Esophagus (tissue), 2 donors: Measurements from ENCODE around the gene GRK5. TPM values are rescaled to one million over a fixed set of nuclear protein-coding genes. Genes with fewer than 3 reads are reported as not detected.

Experiments
- H3K27ac ChIP-seq, 2 donors: one replicate each; pipeline ENCODE4 v1.5.1; 2013; ENCODE audit warnings: low read depth in 2 of 2, mild to moderate bottlenecking in 2 of 2, inconsistent platforms in 1 of 2, low read length in 1 of 2, moderate library complexity in 1 of 2
- H3K27me3 ChIP-seq, 2 donors: one replicate each; pipeline ENCODE4 v1.6.1; 2013; ENCODE audit warnings: low read length in 2 of 2, control low read depth in 1 of 2, mild to moderate bottlenecking in 1 of 2; ENCODE audit not compliant: insufficient read depth in 2 of 2, control insufficient read depth in 1 of 2
- H3K36me3 ChIP-seq, 2 donors: one replicate each; pipeline ENCODE4 v1.6.1; 2013; ENCODE audit warnings: low read length in 1 of 2; ENCODE audit not compliant: control insufficient read depth in 2 of 2, insufficient read depth in 2 of 2
- H3K4me1 ChIP-seq, 2 donors: one replicate each; pipeline ENCODE4 v1.6.1; 2013; ENCODE audit warnings: low read length in 1 of 2; ENCODE audit not compliant: control insufficient read depth in 2 of 2, insufficient read depth in 2 of 2
- H3K4me3 ChIP-seq, 2 donors: one replicate each; pipeline ENCODE4 v1.5.1; 2013; ENCODE audit warnings: low read length in 2 of 2, mild to moderate bottlenecking in 2 of 2, low read depth in 1 of 2, moderate library complexity in 1 of 2
- H3K9me3 ChIP-seq, 2 donors: one replicate each; pipeline ENCODE4 v1.6.1; 2013; ENCODE audit warnings: mild to moderate bottlenecking in 2 of 2, low read depth in 1 of 2, low read length in 1 of 2, moderate library complexity in 1 of 2; ENCODE audit not compliant: control insufficient read depth in 2 of 2, insufficient read depth in 1 of 2
- WGBS, 2 donors: extraction: QIAGEN DNeasy Blood & Tissue Kit; methylation state at CpG; one replicate each; pipeline ENCODE4 v1.1.7; 2013; 5-methylcytosine and 5-hydroxymethylcytosine counted together
- polyA plus RNA-seq, 2 donors: library from polyadenylated mRNA; stranded (reverse); fragments of 200-250 nt; gene quantifications; one replicate each; pipeline ENCODE4 v1.2.3, GENCODE V29; 2013
- donor health status: healthy with polysubstance abuse.
- donor health status: Bipolar disorder and iron deficiency.

Gene GRK5
- polyA plus RNA-seq, 2 donors, result 3.1 to 5.2 TPM

DNA sequence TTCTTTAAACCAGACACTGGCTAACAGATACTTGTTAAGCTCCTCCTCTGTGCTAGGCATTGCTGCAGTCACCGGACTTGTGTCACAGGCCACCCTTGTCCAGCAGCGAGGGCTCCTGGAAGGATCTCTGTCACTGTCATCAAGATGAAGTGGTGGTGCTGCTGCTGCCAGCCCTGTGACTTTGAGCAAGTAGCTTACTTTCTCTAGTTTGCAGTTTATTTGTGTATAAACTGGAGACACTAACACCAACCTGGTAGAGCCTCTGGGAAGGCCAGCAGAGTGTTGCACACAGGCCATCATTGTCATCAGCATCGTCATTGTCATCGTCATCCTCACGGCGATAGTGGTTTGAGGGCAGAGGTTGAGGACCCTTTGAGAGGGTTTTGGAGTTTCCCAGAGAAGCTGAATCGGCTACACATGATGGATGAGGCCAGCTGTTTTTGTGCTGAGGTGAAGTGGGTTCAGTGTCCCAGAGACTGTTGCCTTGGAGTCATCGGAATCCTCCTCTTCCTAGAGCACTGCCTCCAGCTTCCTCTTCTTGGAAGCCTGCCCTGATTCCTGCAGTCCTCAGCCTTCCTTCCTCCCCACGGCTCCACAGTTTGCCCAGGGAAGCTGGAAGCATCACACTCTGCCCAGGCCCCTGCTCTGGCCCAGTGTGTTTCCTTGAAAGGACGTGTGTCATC is 128.4 kb downstream of the GRK5 start:
- peaks cover 0 to 3% of the 10 kb centered on the region in 2 donors for H3K36me3 ChIP-seq
- no peak overlapping the region for H3K4me3 ChIP-seq
- H3K27me3 ChIP-seq, result no peaks in the 10 kb centered on the region
- peaks cover 0 to 3% of the 10 kb centered on the region in 2 donors for H3K9me3 ChIP-seq
- 65 to 67% methylated on average over 10 of the region's 10 CpGs for WGBS, 2 donors
- H3K27ac ChIP-seq, result no peak overlapping the region
- peaks cover 0 to 2% of the 10 kb centered on the region in 2 donors for H3K4me1 ChIP-seq

DNA sequence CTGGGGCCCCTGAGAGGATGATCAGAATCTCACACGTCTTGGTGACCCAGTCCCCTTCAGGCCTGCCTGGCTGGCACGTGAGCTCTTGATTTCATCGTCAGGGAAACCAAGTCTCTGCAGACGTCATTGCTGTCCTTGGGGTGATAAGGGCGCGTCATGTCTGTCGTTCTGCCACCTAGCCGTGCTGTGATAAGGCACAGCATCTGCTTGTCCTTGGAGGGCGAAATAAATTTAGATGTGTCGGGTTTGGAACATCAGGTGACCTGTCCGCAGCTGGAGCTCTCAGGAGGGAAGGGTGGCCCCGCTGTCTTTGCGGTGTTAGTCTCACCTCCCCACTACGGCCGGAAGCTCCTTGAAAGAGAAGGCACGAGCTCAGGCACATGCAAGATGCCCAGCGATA is 129.2 kb downstream of the GRK5 start:
- Histone ChIP-seq H3K27ac (no peak overlapping the region), H3K4me3 (no peak overlapping the region), H3K4me1 (no peaks in the 10 kb centered on the region), H3K9me3 (peaks cover 0 to 3% of the 10 kb centered on the region in 2 donors), H3K27me3 (no peaks in the 10 kb centered on the region), H3K36me3 (peaks cover 0 to 3% of the 10 kb centered on the region in 2 donors)
- WGBS, 2 donors, result 86 to 92% methylated on average over 17 of the region's 17 CpGs

DNA sequence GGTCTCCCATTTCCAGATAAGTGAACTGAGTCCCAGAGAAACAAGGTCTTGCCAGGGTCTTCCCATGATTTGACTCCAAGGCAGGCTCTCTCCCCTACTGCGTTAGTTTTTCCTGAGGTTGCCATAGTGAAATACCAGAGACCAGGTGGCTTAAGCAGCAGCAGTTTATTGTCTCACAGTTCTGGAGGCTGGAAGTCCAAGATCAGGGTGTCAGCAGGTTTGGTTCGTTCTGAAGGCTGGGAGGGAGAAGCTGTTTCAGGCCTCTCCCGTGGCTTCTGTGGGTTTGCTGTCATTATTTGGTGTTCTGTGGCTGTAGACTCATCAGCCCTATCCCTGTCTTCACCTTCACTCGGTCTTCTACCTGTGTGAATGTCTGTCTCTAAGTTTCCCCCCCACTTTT is 129.9 kb downstream of the GRK5 start:
- H3K27ac ChIP-seq, result no peak overlapping the region
- WGBS, 2 donors, result 64 to 69% methylated on average over 4 of the region's 4 CpGs

DNA sequence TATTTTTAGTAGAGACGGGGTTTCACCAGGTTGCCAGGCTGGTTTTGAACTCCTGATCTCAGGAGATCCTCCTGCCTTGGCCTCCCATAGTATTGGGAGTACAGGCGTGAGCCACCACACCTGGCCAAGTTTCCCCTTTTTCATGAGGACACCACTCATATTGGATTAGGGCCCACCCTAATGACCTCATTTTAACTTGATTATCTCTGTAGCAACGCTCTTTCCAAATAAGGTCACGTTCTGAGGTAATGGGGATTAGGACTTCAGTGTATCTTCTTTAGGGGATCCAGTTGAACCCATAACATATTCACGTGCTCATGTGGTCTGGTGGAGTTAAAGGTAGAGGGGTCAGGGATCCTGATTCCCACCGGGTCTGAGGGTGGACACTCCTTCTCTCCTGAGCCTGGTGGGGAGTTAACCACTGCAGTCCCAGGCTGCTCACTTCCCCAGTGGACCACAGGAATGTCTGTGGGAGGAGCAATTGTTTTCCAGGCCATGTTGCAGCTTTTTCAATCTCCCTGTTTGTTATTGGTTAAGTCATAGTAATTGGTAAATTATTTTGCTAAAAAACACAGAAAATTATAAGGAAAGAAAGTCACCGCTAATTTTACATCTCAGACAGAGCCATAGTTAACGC is 130.5 kb downstream of the GRK5 start:
- no peak overlapping the region for H3K27ac ChIP-seq

More for the DNA sequence above, 129.9 kb downstream of the GRK5 start:
- H3K4me1 ChIP-seq, result no peaks in the 10 kb centered on the region
- H3K4me3 ChIP-seq, result no peak overlapping the region
- no peaks in the 10 kb centered on the region for H3K27me3 ChIP-seq
- H3K36me3 ChIP-seq, result peaks cover 0 to 3% of the 10 kb centered on the region in 2 donors
- peaks cover 0 to 3% of the 10 kb centered on the region in 2 donors for H3K9me3 ChIP-seq

DNA sequence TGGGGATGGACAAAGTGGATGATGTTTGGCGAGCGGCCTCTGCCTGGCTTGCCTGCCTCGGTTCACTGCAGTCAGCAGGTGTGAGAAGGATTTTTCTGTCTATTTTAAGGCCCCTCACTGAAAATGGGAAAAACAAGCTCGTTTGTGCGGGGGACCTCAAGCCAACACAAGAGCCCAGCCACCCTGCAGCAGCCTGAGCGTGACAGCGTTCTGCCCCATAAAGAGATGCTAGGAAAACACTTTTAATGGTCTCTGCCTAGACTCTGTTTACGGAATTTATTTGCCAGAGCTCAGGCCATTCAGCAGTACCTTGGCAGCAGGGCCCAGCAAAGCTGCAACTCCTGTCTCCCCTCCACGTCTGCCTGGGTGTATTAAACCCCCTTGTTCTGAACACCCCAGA is 131.7 kb downstream of the GRK5 start:
- H3K27me3 ChIP-seq, result no peaks in the 10 kb centered on the region
- H3K36me3 ChIP-seq, result no peaks in the 10 kb centered on the region
- 90 to 92% methylated on average over 9 of the region's 9 CpGs for WGBS, 2 donors
- no peak overlapping the region for H3K27ac ChIP-seq
- peaks cover 0 to 3% of the 10 kb centered on the region in 2 donors for H3K9me3 ChIP-seq
- peaks cover 0 to 5% of the 10 kb centered on the region in 2 donors for H3K4me1 ChIP-seq
- H3K4me3 ChIP-seq, result no peak overlapping the region

More for the DNA sequence above, 130.5 kb downstream of the GRK5 start:
- H3K9me3 ChIP-seq, result peaks cover 0 to 3% of the 10 kb centered on the region in 2 donors
- 77 to 84% methylated on average over 8 of the region's 8 CpGs for WGBS, 2 donors
- H3K36me3 ChIP-seq, result peaks cover 0 to 3% of the 10 kb centered on the region in 2 donors
- H3K4me1 ChIP-seq, result no peaks in the 10 kb centered on the region
- no peaks in the 10 kb centered on the region for H3K27me3 ChIP-seq
- no peak overlapping the region for H3K4me3 ChIP-seq

DNA sequence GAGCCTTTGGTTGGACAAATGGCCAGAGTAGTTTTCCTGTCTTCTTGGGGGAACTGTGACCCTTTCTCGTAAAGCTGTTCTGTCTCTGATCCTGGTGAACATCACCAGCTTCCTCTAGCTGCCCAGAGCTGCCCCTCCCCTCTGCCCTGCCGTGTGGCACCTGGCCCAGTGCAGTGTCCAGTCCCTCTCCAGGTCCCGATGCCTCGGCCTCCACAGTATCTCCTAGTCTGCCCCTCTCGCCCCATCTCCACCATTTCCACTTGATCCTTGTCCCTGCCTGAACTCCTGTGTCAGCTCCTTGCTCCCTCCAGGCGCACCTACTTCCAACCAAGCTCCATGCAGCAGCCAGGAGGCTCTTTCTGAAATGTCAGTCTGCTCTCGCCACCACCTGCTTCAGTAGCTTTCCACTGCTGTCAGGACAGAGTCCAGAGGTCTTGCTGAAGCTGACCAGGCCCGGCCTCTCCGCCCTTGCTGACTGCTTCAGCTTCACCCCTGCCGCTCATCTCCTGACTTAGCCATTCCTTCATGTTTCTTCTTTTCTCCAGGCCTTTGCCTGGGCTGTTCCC is 133.6 kb downstream of the GRK5 start:
- H3K9me3 ChIP-seq, result peaks cover 0 to 3% of the 10 kb centered on the region in 2 donors
- H3K27ac ChIP-seq, result peak overlapping the region in 1 of 2 donors; percentile 4
- no peak overlapping the region for H3K4me3 ChIP-seq
- H3K36me3 ChIP-seq, result no peaks in the 10 kb centered on the region
- WGBS, 2 donors, result 89% methylated on average over 10 of the region's 10 CpGs
- no peaks in the 10 kb centered on the region for H3K27me3 ChIP-seq
- H3K4me1 ChIP-seq, result peaks cover 0 to 5% of the 10 kb centered on the region in 2 donors

DNA sequence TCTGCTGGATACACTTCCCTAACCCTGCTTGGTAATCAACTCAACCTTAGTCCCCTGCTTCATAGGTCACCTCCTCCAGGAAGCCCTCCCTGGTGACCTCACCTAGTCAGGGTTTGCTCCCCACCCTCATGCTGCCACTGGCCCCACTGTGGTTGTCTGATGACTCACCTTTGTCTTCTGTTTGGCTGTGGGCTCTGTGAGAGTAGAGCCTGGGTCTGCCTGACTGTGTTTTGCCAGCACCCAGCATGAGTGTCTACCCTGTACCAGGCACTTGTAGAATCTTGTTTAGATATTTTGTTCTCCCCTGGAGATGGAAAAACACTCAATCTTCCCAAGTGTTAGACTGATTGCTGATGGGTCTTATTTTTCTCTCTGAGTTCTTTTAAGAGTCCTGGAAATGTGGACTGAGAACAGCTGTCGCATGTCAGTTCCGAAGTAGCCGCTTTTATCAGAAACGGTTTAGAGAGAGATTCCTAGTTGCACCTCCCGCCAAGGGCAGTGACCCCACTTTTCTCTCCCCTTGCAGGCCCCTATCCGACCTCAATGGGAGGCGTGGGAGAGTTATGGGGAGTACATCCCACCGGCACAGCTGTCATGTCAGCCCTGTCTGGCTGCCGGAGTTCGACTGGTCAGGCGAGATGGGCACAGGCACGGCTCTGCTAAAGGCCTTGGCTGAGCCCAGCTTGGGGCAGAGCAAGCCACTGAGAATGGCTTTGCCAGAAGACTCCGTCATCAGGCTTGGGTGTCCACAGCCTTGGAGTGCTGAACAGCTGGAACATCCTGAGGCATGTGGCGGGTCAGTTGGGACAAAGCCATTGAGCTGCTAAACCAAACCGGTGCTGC is 134.3 kb downstream of the GRK5 start:
- Histone ChIP-seq H3K4me3 (no peak overlapping the region), H3K36me3 (no peaks in the 10 kb centered on the region), H3K27me3 (no peaks in the 10 kb centered on the region), H3K4me1 (peaks cover 0 to 5% of the 10 kb centered on the region in 2 donors), H3K27ac (peak overlapping the region; percentile 23 to 38), H3K9me3 (peaks cover 0 to under 1% of the 10 kb centered on the region in 2 donors)
- 61 to 62% methylated on average over 15 of the region's 15 CpGs for WGBS, 2 donors

DNA sequence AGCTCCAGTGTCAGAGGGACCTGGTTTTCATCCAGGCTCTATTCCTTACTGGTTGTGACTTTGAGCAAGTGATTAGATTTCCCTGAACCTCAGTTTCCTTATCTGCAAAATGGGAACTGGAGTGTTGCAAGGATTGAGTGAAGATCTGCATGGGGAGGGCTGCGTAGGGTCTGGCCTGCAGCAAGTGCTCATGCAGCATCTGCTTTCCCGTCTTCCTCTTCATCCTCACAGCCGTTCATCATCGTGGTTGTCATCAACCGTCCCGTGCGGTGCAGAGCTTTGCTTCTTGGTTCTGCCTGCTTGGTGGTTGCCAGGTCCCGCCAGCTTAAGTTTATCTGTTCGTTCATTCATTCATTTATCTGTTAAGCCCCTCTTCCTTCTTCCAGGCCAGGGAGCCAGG is 135.0 kb downstream of the GRK5 start:
- H3K27me3 ChIP-seq, result no peaks in the 10 kb centered on the region
- no peak overlapping the region for H3K4me3 ChIP-seq
- peaks cover 0 to 1% of the 10 kb centered on the region in 2 donors for H3K36me3 ChIP-seq
- no peak overlapping the region for H3K27ac ChIP-seq
- H3K4me1 ChIP-seq, result peaks cover 0 to 5% of the 10 kb centered on the region in 2 donors
- WGBS, 2 donors, result 72 to 86% methylated on average over 9 of the region's 9 CpGs
- no peaks in the 10 kb centered on the region for H3K9me3 ChIP-seq

DNA sequence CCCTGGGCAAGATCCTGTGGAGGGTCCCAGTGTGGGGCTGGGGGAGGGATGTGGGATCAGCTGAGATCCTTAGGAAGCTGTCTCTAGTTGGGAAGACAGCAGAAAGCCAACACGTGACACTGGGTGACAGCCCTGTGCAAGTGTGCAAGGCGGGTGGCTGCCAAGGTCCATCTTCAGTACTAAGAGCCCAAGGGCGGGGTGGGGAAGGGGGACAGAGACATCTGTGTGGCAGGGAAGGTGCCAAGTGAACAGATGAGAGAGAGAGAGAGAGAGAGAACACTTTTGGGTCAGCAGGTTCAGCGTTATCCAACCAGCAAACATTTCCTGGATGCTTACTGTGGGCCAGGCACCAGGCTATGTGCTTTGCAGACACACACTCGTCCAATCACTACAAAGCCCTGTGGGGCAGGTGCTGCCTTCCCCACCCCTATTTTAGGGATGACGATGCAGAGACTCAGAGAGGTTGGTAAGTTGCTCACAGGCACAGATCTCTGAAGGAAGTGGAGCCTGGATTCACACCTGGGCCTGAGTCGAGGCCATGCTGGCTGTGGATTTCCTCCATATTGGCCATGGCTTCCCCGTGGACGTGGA is 135.7 kb downstream of the GRK5 start:
- no peaks in the 10 kb centered on the region for H3K27me3 ChIP-seq
- H3K36me3 ChIP-seq, result peaks cover 0 to 1% of the 10 kb centered on the region in 2 donors
- H3K9me3 ChIP-seq, result no peaks in the 10 kb centered on the region
- 86 to 89% methylated on average over 9 of the region's 9 CpGs for WGBS, 2 donors
- peaks cover 0 to 5% of the 10 kb centered on the region in 2 donors for H3K4me1 ChIP-seq
- no peak overlapping the region for H3K4me3 ChIP-seq
- H3K27ac ChIP-seq, result no peak overlapping the region
